ENCODE data around the gene DAB1.

Gene DAB1

DNA sequence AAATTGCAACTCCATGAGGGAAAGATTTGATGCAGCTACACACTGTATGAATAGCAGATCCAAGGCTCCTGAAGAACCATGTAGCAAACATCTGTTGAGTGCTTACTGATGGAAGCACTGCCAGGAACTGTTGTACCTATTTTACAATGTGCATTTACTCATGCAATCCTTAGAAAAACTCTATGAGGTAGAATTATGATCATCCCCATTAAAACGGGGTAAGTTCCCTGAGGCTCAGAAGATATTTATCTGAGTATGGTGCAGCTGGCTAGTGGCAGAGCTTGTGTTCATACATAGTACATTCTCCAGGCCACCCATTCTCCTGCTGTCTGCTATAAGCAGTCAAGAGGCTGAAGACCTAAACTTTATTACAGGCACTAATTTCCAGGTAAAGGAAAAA is 403.6 kb downstream of the DAB1 start:
- no peak for DNase-seq (ENCODE audit: low read depth)

DNA sequence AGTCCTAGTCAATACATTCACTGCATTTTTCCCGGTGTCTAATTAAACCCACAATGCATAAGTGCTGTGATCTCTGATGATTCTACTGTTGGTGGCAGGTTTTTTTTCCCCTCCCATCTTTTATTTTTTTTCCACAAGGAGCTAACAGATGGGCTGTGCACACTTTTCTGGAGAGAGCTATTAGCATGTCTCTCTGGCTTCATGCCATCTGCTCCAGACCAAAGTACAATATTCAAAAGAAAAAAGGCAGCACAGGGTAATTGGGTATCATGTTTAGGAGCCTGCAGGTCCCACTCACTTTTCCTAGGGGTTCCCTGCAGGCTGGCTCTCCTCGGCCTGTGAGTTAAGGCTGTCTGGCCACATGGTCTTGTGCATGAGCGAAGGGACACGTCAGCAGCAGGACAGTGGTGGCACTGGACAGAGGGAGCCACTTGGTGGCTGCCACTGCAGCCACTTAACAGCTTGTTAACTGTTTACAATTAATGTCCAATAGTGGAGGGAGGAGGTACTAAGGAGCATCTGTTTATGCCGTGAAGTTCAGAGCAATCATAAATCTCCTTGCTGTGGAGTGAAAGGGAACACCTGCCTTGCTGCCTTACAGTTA is 404.5 kb downstream of the DAB1 start:
- DNase-seq (ENCODE audit: low read depth): no peak

DNA sequence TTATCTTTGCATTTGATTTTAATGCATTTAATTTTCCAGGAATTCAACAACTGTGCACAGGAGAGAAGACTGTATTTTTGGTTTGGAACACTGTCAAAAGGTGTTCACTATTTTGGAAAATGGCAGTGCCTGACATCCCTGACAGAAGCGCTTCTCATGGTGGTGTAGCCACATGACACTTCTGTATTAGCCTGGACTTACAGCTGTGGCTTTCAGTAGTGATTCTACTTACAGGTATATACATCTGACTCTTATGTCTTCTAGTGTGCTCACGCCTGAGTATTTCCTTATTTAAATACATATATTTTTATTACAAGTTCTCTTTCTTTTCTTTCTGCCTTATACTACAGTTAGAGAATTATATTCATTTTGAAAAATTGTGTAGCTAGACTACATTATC is 405.7 kb downstream of the DAB1 start:
- no peak for DNase-seq (ENCODE audit: low read depth)

DNA sequence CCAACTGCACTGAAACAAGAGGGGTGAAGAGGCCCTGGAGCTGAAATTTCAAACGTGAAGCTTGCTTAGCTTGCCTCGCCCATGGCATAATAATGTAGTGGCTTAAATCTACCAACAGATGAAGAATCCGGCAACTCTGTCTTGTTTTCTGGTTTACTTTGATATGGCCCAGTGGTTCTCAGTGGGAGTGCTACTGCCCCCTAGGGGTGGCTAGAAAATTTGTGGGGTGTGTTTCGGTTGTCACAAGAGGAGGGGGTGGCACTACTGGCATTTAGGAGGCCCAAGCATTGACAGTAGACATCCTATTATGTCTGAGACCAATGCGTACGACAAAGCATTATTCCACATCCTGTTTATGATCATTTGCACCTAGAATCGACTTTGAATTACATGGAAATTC is 406.1 kb downstream of the DAB1 start:
- DNase-seq (ENCODE audit: low read depth): no peak

DNA sequence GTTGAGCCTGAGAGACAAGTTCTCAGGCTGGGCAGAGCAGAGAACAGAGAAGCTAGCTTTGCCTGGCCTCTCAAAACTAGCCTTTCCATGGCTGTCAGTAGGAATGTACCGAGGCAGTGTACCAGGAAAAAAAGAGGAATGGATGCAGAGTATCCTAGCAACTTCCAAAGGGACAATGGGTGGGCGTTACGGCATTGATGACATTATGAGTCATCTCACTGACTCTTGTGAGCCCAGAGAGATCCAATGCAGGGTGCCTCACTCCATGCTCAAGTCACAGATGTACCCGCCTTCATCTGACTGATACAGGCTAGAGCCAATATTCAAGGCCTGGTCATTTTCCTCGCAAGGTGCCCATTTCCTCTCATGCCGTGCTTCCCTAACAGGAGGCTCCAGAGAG is 406.7 kb downstream of the DAB1 start:
- peak; percentile 2 for DNase-seq (ENCODE audit: low read depth)

DNA sequence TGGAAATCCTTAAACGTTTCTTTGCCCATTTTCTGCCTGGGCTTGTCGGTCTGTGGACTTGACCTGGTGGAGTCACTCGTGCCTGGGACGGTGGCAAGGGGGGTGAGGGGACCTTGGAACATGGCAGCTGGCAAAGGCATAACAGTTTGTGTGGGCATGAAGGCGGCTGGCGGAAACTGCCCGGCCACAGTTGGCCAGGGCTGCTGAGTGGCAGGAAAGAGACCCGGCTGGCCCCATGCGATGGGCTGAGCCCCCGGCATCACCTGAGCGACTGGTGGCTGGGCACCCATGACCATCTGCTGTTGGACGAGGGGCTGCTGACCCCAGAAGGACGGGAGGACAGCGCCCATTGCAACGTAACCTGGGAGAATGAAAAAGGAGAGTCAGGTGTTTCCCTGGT is 408.8 kb downstream of the DAB1 start:
- no peak for DNase-seq (ENCODE audit: low read depth)

DNA sequence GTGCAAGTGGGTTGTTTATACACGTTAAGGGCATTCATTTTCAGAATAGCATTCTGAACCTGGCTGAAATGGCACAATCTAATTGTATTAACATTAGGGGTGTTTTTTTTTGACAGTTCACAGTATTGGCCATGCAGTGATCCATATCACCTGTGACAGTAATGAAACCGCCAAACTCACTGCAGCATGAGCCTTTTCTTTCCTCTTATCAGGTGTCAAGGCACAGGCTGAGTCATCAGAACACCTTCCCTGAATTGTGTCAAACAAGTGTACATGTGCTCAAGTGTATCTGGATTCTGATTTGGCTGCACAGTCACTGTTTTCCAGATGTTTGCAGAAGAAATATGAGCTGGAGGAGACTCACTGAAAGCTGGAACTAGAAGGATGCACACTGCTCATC is 410.3 kb downstream of the DAB1 start:
- DNase-seq (ENCODE audit: low read depth): no peak

DNA sequence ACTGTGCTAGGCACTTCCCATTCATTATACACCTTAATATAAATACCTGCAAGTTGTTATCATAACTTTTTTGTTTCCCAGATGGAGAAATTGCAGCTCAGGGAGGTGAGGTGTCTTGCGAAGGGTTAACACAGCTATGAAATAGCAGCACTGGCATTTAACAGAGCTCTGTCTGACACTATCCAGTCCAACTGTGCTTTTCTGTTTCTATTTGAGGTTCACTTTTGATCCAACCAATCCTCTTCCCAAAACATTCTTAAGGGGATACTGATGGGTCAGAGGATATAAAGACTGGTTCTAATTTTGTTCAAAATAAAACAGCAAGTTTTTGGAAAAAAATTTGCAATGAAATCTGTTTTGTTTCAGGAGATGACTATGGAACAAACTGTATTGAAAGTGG is 411.5 kb downstream of the DAB1 start:
- DNase-seq (ENCODE audit: low read depth): no peak

DNA sequence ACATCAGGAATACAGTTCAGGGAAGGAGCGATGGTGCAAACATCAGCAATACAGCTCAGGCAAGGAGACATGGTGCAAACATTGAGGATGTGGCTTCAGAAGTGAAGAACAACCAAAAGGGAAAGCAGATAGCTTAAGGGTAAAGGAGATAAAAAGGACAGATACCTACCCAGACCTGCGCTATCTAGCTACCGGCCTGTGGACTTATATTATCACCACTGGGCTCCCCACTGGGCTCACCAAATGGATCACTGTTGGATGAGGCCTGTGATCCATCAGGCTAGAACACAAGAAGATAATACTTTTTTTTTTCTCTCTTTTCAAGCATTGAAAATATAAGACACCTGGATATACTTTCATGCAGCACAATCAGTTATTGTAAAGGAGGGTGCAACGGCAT is 413.3 kb downstream of the DAB1 start:
- no peak for DNase-seq (ENCODE audit: low read depth)

DNA sequence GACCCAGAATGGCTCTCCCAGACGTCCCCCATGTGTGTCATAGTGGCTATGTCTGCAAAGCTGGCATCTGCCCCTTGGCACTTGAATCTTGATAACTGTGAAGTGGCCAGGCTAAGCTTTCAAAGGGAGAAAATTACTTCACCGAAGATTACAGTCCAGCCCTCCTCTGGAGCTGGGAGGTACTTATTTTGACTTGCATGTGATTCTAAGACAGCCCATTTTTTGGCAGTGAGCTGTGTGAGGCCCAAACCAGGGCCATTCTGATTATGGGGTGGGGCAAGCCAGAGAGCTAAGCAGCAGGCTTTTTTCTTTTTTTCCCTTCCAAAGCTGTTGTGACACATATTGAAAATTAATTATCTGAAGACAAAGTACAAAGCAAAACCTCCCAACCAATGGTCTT is 415.9 kb downstream of the DAB1 start:
- no peak for DNase-seq (ENCODE audit: low read depth)

DNA sequence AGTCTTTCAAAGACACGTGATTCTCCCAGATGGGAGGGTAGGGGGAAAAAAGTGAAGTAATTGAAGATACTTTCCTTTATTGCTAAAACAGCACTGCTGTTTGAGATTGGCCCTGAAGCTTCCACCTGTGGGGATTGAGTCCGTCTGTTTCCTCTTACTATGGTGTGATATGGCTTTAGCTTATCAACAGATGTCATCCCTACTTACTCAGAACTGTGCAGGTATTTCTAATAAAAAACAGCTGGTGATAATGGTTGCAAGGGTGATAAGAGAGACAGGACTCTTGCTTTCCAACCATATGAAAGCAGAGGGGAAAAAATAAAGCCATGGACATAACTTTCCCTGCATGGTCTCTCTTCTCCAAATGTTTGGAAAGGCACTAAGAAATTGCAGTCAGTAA is 416.4 kb downstream of the DAB1 start:
- no peak for DNase-seq (ENCODE audit: low read depth)

DNA sequence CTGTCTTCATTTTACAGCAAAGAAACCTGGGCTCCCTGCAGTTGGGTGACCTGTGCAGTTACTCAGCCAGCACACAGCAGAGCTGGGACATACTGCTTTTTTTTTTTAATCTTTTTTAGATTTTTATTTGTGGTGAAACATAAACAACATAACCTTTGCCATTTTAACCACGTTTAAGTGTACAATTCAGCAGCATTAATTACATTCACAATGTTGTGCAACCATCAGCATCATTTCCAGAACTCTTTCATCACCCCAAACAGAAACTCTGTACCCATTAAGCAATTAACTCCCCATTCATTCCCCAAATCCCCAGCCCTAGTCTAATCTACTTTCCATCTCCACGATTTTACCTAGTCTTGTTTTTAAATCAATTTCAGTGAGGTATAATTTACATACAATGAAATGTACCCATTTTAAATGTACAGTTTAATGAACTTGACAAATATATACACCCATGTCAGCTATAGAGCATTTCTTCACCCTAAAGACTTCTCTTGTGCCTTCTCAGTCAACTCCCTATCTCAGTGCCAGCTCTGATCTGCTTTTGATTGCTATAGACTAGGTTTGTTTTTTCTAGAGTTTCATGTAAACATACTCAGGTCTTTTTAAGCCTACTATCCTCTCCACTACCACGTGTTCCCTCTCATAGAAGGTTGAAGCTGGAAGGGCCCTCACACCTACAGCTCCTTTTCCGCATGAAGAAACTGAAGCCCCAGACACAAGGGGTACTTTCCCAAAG is 420.3 kb downstream of the DAB1 start:
- no peak for DNase-seq (ENCODE audit: low read depth)

DNA sequence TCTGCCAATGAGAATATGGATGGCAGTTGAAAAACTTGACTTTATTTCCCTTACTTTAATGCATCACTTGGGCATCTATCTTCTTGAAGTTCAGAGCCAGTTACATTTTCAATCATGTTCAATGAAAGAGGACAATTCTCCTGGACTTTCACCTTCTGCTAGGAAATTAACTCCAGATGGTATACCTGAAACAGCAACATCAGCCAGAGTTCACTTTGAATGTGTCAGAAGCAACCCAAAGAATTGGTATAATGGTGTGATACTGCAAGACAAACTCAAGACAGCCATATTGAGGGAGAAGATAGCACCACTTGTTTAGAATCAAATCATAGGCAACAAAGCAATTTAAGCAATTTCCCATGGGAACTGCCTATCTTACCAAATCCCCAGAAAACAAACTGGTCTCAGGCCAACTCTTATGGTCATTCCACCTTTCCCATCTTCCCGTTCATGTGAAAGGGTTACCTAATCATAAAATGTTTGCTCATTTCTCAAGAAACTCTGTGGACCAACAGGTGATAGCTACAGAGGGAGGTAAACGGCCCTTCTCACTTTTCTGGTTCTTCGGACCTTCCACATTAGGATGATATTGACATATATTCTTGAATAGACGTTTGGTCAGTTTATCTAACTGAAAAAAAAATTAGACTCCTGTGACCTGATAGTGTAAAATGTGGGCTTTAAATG is 428.3 kb downstream of the DAB1 start:
- DNase-seq (ENCODE audit: low read depth): no peak

DNA sequence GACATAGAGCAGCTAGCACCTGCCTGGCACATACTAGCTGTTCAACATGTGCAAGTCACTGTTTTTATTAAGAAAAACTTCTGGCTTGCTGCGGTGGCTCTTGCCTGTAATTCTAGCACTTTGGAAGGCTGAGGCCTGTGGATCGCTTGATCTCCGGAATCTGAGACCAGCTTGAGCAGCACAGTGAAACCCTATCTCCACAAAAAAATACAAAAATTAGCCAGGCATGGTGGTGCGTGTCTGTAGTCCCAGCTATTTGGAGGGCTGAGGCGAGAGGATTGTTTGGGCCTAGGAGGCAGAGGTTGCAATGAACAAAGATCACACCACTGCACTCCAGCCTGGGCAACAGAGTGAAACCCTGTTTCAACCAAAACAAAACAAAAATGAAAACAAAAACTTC is 430.4 kb downstream of the DAB1 start:
- DNase-seq (ENCODE audit: low read depth): no peak

DNA sequence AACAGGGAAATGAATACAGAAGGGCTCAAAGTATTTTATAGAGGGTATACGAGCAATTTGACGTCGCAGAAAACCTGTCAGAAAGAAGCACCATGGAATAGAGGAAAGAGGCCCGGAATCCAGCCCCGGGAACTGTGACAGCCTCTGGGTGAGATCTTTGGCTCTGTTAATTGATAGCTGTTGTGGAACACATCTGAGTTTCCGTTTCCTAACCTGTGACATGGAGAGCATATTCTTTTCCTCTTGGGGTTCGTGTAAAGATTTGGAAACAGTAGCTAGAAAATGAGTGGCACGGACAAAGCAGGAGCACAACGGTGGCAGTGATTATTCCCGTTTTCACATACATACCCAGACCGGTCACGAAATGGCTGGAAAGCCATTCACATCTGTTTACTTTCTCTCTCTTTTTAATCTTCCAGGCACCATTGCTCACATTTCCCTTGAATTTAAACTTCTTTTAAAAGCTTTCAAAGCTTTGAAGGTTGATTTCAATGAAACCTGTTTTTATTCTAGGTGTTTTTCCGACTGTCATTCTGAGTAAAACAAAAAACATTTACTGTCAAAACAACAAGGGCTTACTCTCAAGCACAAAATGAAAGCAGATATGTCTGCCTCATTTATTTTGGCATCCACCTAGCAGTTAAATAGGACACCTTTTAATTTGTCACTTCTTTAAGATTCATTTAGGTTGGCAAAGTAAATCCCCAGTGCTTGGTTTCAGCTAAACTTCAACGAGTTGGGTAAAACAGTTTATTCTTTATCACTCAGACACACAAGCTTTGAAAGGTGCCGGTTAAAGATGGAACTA is 431.3 kb downstream of the DAB1 start:
- no peak for DNase-seq (ENCODE audit: low read depth)

DNA sequence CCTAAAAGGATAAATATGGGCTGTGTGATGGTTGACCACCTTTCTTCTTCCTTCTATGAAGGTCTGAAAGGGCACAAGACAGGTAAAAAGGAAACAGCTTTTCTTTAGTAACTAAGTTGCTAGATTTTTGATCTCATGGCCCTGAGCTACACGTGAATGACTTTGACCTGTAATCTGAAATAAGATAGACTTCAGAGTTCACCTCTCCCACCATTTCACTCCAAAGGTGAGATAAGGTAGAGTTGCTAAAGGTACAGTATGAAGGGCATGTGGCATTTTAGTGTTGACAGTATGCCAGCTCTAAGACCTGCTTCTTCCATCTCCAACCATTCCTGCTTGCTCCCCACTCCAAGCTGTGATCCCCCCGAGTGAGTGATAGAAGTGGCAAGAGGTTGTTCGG is 432.3 kb downstream of the DAB1 start:
- DNase-seq (ENCODE audit: low read depth): no peak

DNA sequence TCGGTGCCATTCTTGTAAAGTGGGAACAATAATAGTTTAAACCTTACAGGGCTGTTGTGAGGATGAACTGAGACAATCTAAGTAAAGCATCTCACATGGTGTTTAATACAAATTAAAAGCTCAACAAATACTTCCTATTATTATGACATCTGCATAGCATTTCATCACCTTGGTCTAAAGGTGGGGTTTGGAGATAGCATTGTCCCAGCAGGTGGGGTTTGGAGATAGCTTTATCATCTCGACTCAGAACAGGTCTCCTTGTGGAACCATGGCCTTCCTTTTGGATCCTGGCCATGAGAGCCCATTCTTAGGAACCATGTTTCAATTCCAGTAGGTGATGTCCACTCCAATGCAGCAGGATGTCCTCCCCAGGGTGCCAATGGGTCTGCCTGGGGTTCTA is 437.5 kb downstream of the DAB1 start:
- no peak for DNase-seq (ENCODE audit: low read depth)

DNA sequence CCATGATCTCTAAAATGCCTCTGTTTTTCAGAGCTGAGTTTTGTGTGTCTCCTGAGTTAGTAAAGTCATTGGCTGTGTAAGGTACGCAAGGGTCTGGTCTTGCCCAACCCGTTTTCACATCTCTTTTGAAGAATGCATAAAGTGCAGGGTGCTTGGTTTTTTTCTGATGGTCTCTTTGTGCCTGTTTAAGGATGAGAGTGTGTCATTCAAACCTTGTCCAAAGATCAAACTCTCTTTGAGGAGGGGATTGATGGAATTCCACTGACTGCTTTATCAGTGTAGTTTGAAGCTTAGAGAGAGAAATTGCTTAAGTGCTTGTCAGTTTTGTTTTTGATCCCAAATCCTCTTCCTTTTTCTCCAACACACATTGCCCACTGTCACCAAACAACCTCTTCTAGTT is 438.0 kb downstream of the DAB1 start:
- no peak for DNase-seq (ENCODE audit: low read depth)

DNA sequence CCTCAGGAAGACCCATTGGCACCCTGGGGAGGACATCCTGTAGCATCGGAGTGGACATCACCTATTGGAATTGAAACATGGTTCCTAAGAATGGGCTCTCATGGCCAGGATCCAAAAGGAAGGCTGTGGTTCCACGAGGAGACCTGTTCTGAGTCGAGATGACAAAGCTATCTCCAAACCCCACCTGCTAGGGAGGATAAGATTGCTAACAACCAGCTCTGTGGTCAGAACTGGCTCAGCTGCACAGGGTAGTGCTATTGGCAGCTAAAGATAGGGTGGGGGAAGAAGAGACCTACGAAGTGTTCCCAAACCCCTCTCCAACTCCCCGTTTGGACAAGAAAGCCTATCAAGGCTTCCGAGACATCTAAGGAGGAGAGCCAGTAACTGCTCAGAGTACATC is 440.4 kb downstream of the DAB1 start:
- no peak for DNase-seq (ENCODE audit: low read depth)

DNA sequence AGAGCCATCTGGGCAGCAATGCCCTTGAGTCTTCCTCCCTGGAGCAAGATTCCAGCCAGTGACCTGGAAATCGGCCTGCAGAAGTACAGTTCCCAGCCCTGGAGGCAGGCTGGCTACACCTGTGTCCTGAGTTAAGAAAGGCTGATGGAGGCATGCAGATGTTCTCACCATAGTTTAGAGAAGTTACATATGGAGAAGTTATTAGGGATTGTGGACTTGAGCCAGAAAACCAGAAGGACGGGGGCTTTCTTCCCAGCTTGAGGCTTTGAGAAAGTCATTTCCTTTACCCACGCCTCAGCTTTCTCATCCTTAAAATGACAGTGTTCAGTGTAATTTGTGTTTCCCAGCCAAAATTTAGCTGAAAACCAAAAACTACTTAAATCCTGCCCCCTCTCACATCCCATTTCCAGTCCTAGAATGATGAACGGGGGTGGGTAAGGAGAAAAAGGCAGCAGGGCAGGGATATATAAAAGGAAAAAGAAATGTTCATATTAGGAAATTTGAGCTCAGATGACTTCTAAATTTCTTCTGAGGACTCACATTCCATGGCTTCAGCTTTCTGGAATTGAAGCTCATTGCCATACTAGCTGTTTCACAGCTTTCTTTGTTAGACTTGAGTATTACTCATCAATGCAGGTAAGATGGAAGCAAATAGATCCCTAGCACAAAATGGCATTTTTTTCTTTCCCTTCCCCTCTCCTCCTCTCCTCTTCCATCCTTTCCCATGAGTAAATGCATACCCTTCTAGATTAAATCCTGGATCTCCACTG is 443.7 kb downstream of the DAB1 start:
- DNase-seq (ENCODE audit: low read depth): no peak

DNA sequence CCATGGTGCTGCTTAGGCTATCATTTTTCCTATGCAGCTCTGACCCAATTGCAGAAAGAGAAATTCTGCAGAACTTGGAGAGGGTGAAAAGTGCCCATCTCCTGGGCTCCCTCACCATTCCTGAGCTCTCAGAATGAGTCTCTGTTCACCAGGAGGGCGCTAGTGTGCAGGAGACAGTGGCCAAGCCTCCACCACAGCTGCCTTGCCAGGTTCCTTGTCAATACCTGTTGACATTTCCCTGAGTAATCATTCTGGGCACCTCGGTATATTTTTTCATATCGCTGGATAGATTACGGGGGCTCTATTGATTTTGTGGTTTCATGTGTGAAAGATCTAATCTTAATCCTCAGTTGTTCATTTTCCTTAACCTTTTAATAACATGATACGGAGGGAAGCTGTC is 445.0 kb downstream of the DAB1 start:
- DNase-seq (ENCODE audit: low read depth): no peak

DNA sequence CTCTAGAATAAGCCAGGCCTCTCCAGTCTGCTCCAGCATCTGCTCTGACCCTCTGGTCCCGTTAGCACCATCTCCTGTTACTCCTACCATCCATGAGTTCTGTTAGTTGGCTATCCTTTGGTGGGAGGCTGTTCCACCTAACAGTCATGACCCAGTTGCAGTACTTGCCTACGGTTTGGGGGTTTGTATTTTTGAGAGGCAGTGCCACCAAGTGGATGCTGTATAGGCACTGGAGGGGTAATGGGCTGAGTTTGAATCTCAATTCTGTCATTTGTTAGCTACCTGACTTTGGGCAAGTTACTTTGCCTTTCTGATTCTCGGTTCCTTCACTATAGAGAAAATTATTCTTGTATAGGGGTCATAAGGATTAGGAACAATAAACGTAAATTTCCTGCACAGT is 445.9 kb downstream of the DAB1 start:
- DNase-seq (ENCODE audit: low read depth): no peak

All from ELR (cell line).